GM23338 (cell line): ENCODE results near the gene DOCK2. TPM values are rescaled to one million over a fixed set of nuclear protein-coding genes. Genes with fewer than 3 reads are reported as not detected.

Experiments
- ATAC-seq: fragments of 200-7000 bp; cut with Tn5 transposase; 3 replicates; pipeline ENCODE4 v1.9.1; 2020
- DNase-seq: peaks from one replicate; pipeline ENCODE4 v3.0.0-alpha.2; 2015; ENCODE audit warnings: low spot score
- H2AFZ ChIP-seq: fragments of 200-600 bp; sonication (generic); 2 replicates; pipeline ENCODE4 v1.8.0; 2016; ENCODE audit warnings: antibody characterized with exemption, mild to moderate bottlenecking, moderate library complexity
- H3F3A ChIP-seq: fragments of 200-600 bp; sonication (generic); replicated peaks from 2 replicates; pipeline ENCODE4 v1.8.0; 2017; ENCODE audit warnings: antibody characterized with exemption, mixed run types, low read depth
- H3K27ac ChIP-seq: fragments of 200-600 bp; sonication (generic); 2 replicates; pipeline ENCODE4 v1.6.1; 2016; ENCODE audit warnings: low read depth
- H3K27me3 ChIP-seq: fragments of 200-600 bp; sonication (generic); 2 replicates; pipeline ENCODE4 v1.8.0; 2016; ENCODE audit warnings: mild to moderate bottlenecking, mixed run types, moderate library complexity; ENCODE audit not compliant: insufficient read depth
- H3K36me3 ChIP-seq: fragments of 200-600 bp; sonication (generic); 2 replicates; pipeline ENCODE4 v1.8.0; 2016; ENCODE audit warnings: mild to moderate bottlenecking; ENCODE audit not compliant: insufficient read depth
- H3K4me1 ChIP-seq: fragments of 200-600 bp; sonication (generic); 2 replicates; pipeline ENCODE4 v1.8.0; 2016; ENCODE audit warnings: mild to moderate bottlenecking, moderate library complexity; ENCODE audit not compliant: insufficient read depth
- H3K4me2 ChIP-seq: fragments of 200-600 bp; sonication (generic); 2 replicates; pipeline ENCODE4 v1.7.1; 2017; ENCODE audit warnings: mixed run types
- H3K4me3 ChIP-seq: fragments of 200-600 bp; sonication (generic); 2 replicates; pipeline ENCODE4 v1.6.1; 2016; ENCODE audit warnings: mixed run types
- H3K79me2 ChIP-seq: fragments of 200-600 bp; sonication (generic); replicated peaks from 2 replicates; pipeline ENCODE4 v1.8.0; 2017; ENCODE audit warnings: mild to moderate bottlenecking; ENCODE audit not compliant: insufficient read depth
- H3K9me2 ChIP-seq: fragments of 200-600 bp; sonication (generic); 2 replicates; pipeline ENCODE4 v1.8.0; 2017; ENCODE audit not compliant: insufficient read depth
- H4K20me1 ChIP-seq: fragments of 200-600 bp; sonication (generic); replicated peaks from 2 replicates; pipeline ENCODE4 v1.8.0; 2017; ENCODE audit warnings: mild to moderate bottlenecking; ENCODE audit not compliant: insufficient read depth
- H3K27ac Mint-ChIP-seq: 2 replicates; pipeline ENCODE4 v1.8.0; 2020; ENCODE audit warnings: inconsistent platforms, mild to moderate bottlenecking, moderate library complexity, mixed read lengths
- H3K27me3 Mint-ChIP-seq: 3 replicates; pipeline ENCODE4 v1.8.0; 2022; ENCODE audit warnings: low read depth, mild to moderate bottlenecking, moderate library complexity, mixed read lengths, inconsistent platforms; ENCODE audit not compliant: insufficient read depth, poor library complexity
- H3K36me3 Mint-ChIP-seq: 3 replicates; pipeline ENCODE4 v1.8.0; 2021; ENCODE audit warnings: low read depth, mild to moderate bottlenecking, inconsistent platforms, moderate library complexity, mixed read lengths
- H3K4me1 Mint-ChIP-seq: 3 replicates; pipeline ENCODE4 v1.8.0; 2020; ENCODE audit warnings: mild to moderate bottlenecking, inconsistent platforms, mixed read lengths
- H3K4me3 Mint-ChIP-seq: 3 replicates; pipeline ENCODE4 v1.8.0; 2021; ENCODE audit warnings: moderate library complexity, mild to moderate bottlenecking, inconsistent platforms, mixed read lengths
- H3K9me3 Mint-ChIP-seq: 3 replicates; pipeline ENCODE4 v1.8.0; 2020; ENCODE audit warnings: moderate library complexity, mild to moderate bottlenecking, inconsistent platforms, mixed read lengths
- CTCF ChIP-seq, 2 experiments: fragments of 200-600 bp in 1 of 2; sonication (generic) in 1 of 2; conservative IDR thresholded peaks; 2 replicates each; pipeline versions ENCODE4 v1.5.1 to v1.6.1; 2016 to 2017; ENCODE audit warnings: antibody characterized with exemption in 2 of 2, low read depth in 2 of 2, mild to moderate bottlenecking in 2 of 2, moderate library complexity in 1 of 2
- ETS1 ChIP-seq: IDR thresholded peaks from 2 replicates; pipeline ENCODE4 v1.6.1; 2016; ENCODE audit warnings: antibody characterized with exemption
- EZH2phosphoT487 ChIP-seq: fragments of 200-600 bp; sonication (generic); IDR thresholded peaks from one replicate; pipeline ENCODE4 v1.8.1; 2018; ENCODE audit warnings: antibody characterized with exemption; ENCODE audit not compliant: unreplicated experiment
- NANOG ChIP-seq: IDR thresholded peaks from 2 replicates; pipeline ENCODE4 v1.6.1; 2016; ENCODE audit warnings: antibody characterized with exemption, borderline replicate concordance
- REST ChIP-seq: IDR thresholded peaks from one replicate; pipeline ENCODE4 v1.6.1; 2018; ENCODE audit warnings: antibody characterized with exemption; ENCODE audit not compliant: unreplicated experiment
- STAT1 ChIP-seq: IDR thresholded peaks from one replicate; pipeline ENCODE4 v1.6.1; 2016; ENCODE audit warnings: antibody characterized with exemption; ENCODE audit not compliant: unreplicated experiment
- ZNF331 ChIP-seq: fragments of 250-450 bp; sonication (Bioruptor Pico); IDR thresholded peaks from 2 replicates; pipeline ENCODE4 v1.5.0; 2020; ENCODE audit warnings: low read depth, mild to moderate bottlenecking, moderate library complexity
- ZNF462 ChIP-seq: fragments of 250-450 bp; sonication (Bioruptor Pico); IDR thresholded peaks from 2 replicates; pipeline ENCODE4 v1.5.0; 2020; ENCODE audit warnings: mild to moderate bottlenecking, moderate library complexity
- polyA plus RNA-seq: library from polyadenylated mRNA; unstranded; fragments of >200 nt; fragmentation: Nextera tagmentation; extraction: Ambion mirVana; gene quantifications from 2 replicates; pipeline ENCODE4 v1.2.1, GENCODE V29; 2016
- total RNA-seq: library from RNA; depleted of rRNA; stranded (reverse); fragments of >200 nt; shearing (Covaris generic); gene quantifications from 2 replicates; pipeline ENCODE4 v1.2.3, GENCODE V29; 2014

DOCK2 gene
- total and polyA plus RNA-seq, 2 experiments from 2014 or later, result 3.7 to 9.4 TPM

GRCh38 chr5:169778622-169779596 is 141.8 kb downstream of the DOCK2 start (continued):
- TF ChIP-seq ZNF462 (CRISPR knock-in tag), result no peak
- TF ChIP-seq ETS1, result no peak
- no peak for TF ChIP-seq NANOG

- peaks cover 5% of the 10 kb centered on the region for H3K27me3 Mint-ChIP-seq
- no peak overlapping the region for H3K4me3 Mint-ChIP-seq
- no peaks in the 10 kb centered on the region for H3K27me3 ChIP-seq
- DNase-seq (no peak), ATAC-seq (no peak)
- no peak overlapping the region for H3K27ac Mint-ChIP-seq
- H3K79me2 ChIP-seq, result no peaks in the 10 kb centered on the region
- no peaks in the 10 kb centered on the region for H3K36me3 Mint-ChIP-seq
- no peaks in the 10 kb centered on the region for H3F3A ChIP-seq
- peaks cover 19% of the 10 kb centered on the region; the same call in 2 of the 3 replicates for H3K4me1 Mint-ChIP-seq
- no peaks in the 10 kb centered on the region for H4K20me1 ChIP-seq
- peaks cover 14% of the 10 kb centered on the region for H3K4me1 ChIP-seq
- no peaks in the 10 kb centered on the region for H3K9me3 Mint-ChIP-seq
- H3K4me2 ChIP-seq, result no peak overlapping the region
- no peak overlapping the region for H3K4me3 ChIP-seq
- H3K9me2 ChIP-seq, result no peaks in the 10 kb centered on the region
- H3K36me3 ChIP-seq, result no peaks in the 10 kb centered on the region
- 0 out of 2 replicates have a peak overlapping the region, but pooled peaks have one; percentile 28 for H2AFZ ChIP-seq
- no peak overlapping the region for H3K27ac ChIP-seq
- TF ChIP-seq REST, result no peak
- TF ChIP-seq CTCF (conservative IDR thresholded peaks at IDR 0.05; ENCODE audit: low read depth in 2 of 2), result no peak
- no peak for TF ChIP-seq NANOG
- TF ChIP-seq EZH2phosphoT487, result no peak
- TF ChIP-seq STAT1, result no peak
- no peak for TF ChIP-seq ZNF331 (CRISPR knock-in tag)
Observed at GRCh38 chr5:169781420-169782345, 144.6 kb downstream of the DOCK2 start.
